ENCODE data around the gene LZTS3. TPM values are rescaled to one million over a fixed set of nuclear protein-coding genes. Genes with fewer than 3 reads are reported as not detected.

LZTS3 gene
- total and polyA plus RNA-seq, 3 experiments from 2014 or later, result 0.35 to 1.0 (median 0.97) TPM

DNA sequence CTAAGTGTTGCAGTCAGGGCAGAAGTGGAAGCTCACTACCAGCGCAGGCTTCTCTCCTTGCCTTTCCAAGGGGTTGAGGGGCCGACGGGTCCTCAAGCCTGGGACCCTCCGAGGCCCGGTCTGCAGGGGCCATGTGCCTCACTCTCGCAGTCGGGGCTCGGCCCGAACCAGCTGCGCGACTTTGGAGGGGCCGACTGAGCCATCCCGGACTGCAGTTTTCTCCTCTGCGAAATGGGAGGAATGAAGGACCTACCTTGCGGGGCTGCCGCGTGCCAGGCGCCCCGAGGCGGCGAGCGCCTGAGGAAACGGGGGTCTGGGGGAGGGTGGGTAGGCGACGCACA, 5.6 kb downstream of the LZTS3 start:
- no peak overlapping the region for H3K27ac ChIP-seq (ENCODE audit: low read depth, low read length)
- H3K36me3 ChIP-seq (ENCODE audit: insufficient read depth, low read length), result no peaks in the 10 kb centered on the region
- H3K36me3 Mint-ChIP-seq, result no peaks in the 10 kb centered on the region
- DNase-seq, result no peak
- peaks cover 13 to 19% of the 10 kb centered on the region in 2 donors for H3K27me3 Mint-ChIP-seq
- no peaks in the 10 kb centered on the region for H3K9me3 Mint-ChIP-seq
- no peak overlapping the region for H3K4me3 ChIP-seq (ENCODE audit: low read length)
- peak overlapping the region in 1 of 7 donors; percentile 34 for H3K4me3 Mint-ChIP-seq
- no peak overlapping the region for H3K27ac Mint-ChIP-seq
- CTCF ChIA-PET, result no interaction called here
- H3K9me3 ChIP-seq (ENCODE audit: low read length), result no peaks in the 10 kb centered on the region
- POLR2A ChIA-PET, result interaction anchor here (0.5 kb wide), 1 partner anchor 31 kb away, joined by 5 read pairs; no protein-coding TSS in a partner anchor
- H3K27me3 ChIP-seq (ENCODE audit: insufficient read depth, low read length, poor library complexity, severe bottlenecking), result peaks cover 3% of the 10 kb centered on the region
- H3K4me1 Mint-ChIP-seq, result peaks cover 4 to 15% (median 6%) of the 10 kb centered on the region in 3 donors
- H3K4me1 ChIP-seq (ENCODE audit: insufficient read depth, low read length), result peaks cover 4% of the 10 kb centered on the region

- Histone ChIP-seq H3K27ac (ENCODE audit: low read depth, low read length) (no peak overlapping the region), H3K9me3 (ENCODE audit: low read length) (no peaks in the 10 kb centered on the region), H3K4me3 (ENCODE audit: low read length) (no peak overlapping the region), H3K36me3 (ENCODE audit: insufficient read depth, low read length) (no peaks in the 10 kb centered on the region), H3K4me1 (ENCODE audit: insufficient read depth, low read length) (no peaks in the 10 kb centered on the region), H3K27me3 (ENCODE audit: insufficient read depth, low read length, poor library complexity, severe bottlenecking) (peaks cover 3% of the 10 kb centered on the region)
- Mint-ChIP-seq H3K27ac (no peak overlapping the region), H3K4me3 (no peak overlapping the region), H3K27me3 (peaks cover 13 to 16% of the 10 kb centered on the region in 2 donors), H3K36me3 (no peaks in the 10 kb centered on the region), H3K4me1 (peaks cover 0 to 8% (median 2%) of the 10 kb centered on the region in 3 donors), H3K9me3 (no peaks in the 10 kb centered on the region)
- POLR2A ChIA-PET, result no interaction called here
- CTCF ChIA-PET, result no interaction called here
- DNase-seq, result no peak
Observed at GRCh38 chr20:3166913-3167342, 6.4 kb downstream of the LZTS3 start.

DNA sequence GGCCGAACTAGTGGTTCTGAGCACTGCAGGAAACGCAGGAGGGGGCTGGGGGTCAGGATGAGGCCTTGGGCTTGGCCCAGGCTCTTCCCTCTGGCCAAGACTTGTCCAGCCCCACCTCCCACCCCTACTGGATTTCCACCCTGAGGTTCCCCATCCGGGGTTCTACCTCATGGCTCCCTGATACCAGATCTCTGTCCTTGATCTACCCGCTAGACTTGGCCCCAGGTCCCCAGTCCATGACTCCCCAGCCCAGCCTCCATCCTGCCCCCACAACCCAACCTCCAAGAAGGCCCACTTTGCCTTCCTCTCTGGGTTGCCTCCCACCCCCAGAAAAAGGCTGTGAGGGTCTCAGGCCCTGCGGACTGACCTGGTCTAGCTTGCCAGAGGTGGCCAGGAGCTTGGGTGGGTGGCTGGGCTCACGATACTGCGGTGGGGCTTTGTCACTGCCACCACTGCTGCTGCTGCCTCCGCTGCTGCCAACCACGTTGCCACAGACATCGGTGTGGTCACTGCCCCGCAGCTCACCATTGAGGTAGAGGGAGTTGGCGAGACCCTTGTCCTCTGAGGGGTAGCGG, 6.9 kb downstream of the LZTS3 start:
- Mint-ChIP-seq H3K36me3 (no peaks in the 10 kb centered on the region), H3K4me1 (peaks cover 0 to 8% (median 2%) of the 10 kb centered on the region in 3 donors), H3K4me3 (peak overlapping the region in 1 of 7 donors; percentile 37), H3K27me3 (peaks cover 13 to 14% of the 10 kb centered on the region in 2 donors), H3K9me3 (no peaks in the 10 kb centered on the region), H3K27ac (no peak overlapping the region)
- no peak for DNase-seq
- H3K27me3 ChIP-seq (ENCODE audit: insufficient read depth, low read length, poor library complexity, severe bottlenecking), result peaks cover 3% of the 10 kb centered on the region
- H3K4me3 ChIP-seq (ENCODE audit: low read length), result no peak overlapping the region
- no peaks in the 10 kb centered on the region for H3K36me3 ChIP-seq (ENCODE audit: insufficient read depth, low read length)
- H3K9me3 ChIP-seq (ENCODE audit: low read length), result no peaks in the 10 kb centered on the region
- H3K4me1 ChIP-seq (ENCODE audit: insufficient read depth, low read length), result no peaks in the 10 kb centered on the region
- POLR2A ChIA-PET, result no interaction called here
- H3K27ac ChIP-seq (ENCODE audit: low read depth, low read length), result no peak overlapping the region
- CTCF ChIA-PET, result no interaction called here

- no peaks in the 10 kb centered on the region for H3K36me3 ChIP-seq (ENCODE audit: insufficient read depth, low read length)
- ChIA-PET CTCF (no interaction called here), POLR2A (no interaction called here)
- Mint-ChIP-seq H3K9me3 (no peaks in the 10 kb centered on the region), H3K27me3 (peaks cover 13 to 14% of the 10 kb centered on the region in 2 donors), H3K36me3 (no peaks in the 10 kb centered on the region), H3K4me1 (peaks cover 0 to 8% (median 2%) of the 10 kb centered on the region in 3 donors), H3K27ac (no peak overlapping the region), H3K4me3 (no peak overlapping the region)
- no peaks in the 10 kb centered on the region for H3K9me3 ChIP-seq (ENCODE audit: low read length)
- no peak for DNase-seq
- peaks cover 3% of the 10 kb centered on the region for H3K27me3 ChIP-seq (ENCODE audit: insufficient read depth, low read length, poor library complexity, severe bottlenecking)
- no peak overlapping the region for H3K27ac ChIP-seq (ENCODE audit: low read depth, low read length)
- H3K4me1 ChIP-seq (ENCODE audit: insufficient read depth, low read length), result no peaks in the 10 kb centered on the region
- no peak overlapping the region for H3K4me3 ChIP-seq (ENCODE audit: low read length)
Observed at GRCh38 chr20:3165473-3166337, 7.6 kb downstream of the LZTS3 start.

DNA sequence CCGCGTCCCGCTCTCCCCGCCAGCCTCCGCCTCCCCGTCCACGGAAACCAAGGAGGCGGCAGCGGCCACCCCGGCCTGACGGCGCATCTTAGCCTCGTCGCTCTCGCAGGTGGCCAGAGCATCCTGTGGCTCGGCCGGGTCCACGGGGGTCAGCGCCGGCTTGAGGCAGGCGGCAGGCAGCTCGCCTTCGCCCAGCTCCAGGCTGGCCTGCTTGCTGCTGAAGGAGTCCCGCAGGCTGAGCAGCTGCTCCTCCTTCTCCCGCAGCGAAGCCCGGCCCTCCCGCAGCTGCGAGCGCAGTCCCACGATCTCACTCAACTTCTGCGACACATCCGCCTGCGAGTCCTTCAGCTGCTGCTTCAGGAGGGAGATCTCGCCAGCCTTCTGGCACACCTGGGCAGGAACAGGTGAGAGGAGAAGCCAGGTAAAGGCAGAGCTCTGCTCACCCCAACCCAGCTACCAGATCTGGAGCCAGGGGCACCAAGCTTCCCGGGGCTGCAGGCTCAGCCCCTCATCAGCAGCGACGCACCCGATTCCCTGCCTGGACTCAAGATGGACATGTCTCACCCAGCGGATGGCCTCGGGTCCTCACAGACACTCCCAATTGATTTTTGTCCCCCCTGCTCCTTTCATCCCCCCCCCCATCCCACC, 8.5 kb downstream of the LZTS3 start:
- POLR2A ChIA-PET, result interaction anchor here (0.5 kb wide), 1 partner anchor 11 kb away, joined by 3 read pairs; no protein-coding TSS in a partner anchor
- no peak overlapping the region for H3K4me3 Mint-ChIP-seq
- Histone ChIP-seq H3K4me1 (ENCODE audit: insufficient read depth, low read length) (no peaks in the 10 kb centered on the region), H3K4me3 (ENCODE audit: low read length) (no peak overlapping the region), H3K36me3 (ENCODE audit: insufficient read depth, low read length) (no peaks in the 10 kb centered on the region), H3K9me3 (ENCODE audit: low read length) (no peaks in the 10 kb centered on the region), H3K27ac (ENCODE audit: low read depth, low read length) (no peak overlapping the region), H3K27me3 (ENCODE audit: insufficient read depth, low read length, poor library complexity, severe bottlenecking) (peaks cover 3% of the 10 kb centered on the region)
- DNase-seq, result no peak
- no peak overlapping the region for H3K27ac Mint-ChIP-seq
- H3K4me1 Mint-ChIP-seq, result peaks cover 2 to 12% (median 4%) of the 10 kb centered on the region in 3 donors
- no peaks in the 10 kb centered on the region for H3K36me3 Mint-ChIP-seq
- CTCF ChIA-PET, result interaction anchor here (0.8 to 1.2 kb wide), 2 partner anchors 14 to 16 kb away, joined by 3 to 4 read pairs; no protein-coding TSS in a partner anchor
- H3K27me3 Mint-ChIP-seq, result peaks cover 13 to 14% of the 10 kb centered on the region in 2 donors
- no peaks in the 10 kb centered on the region for H3K9me3 Mint-ChIP-seq

DNA sequence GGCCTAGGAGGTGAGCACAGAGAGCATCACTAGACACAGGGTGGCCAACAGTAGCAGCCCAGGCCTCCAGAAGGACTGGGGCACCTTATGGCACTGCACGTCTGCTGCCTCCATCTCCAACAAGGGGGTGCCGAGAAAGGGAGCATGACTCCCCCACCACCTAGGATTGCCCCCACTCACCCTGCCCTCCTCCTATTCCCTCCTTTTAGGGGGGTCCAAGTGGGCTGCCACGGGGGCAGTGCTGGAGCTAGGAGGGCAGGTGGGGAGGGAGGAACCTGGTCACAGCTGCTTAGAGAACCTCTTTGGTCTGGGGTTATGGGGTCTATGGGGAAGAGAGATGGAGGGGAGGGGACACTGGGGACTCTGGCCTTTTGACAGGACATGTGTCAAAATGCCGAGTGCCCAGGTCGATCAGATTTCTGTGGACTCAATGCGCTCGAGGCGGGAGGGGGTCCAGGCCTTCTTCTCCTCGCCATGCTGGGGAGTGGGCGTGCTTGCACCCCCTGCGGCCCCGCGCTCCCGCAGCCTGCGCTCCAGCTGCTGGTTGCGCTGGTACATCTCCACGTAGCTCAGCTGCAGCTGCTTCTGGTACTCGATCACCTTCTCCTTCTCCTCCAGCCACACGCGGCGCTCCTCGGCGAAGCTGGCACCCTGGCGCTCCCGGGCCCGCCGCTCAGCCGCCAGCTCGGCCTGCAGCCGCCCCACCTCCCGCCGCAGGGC, 9.1 kb downstream of the LZTS3 start:
- H3K9me3 ChIP-seq (ENCODE audit: low read length), result no peaks in the 10 kb centered on the region

DNA sequence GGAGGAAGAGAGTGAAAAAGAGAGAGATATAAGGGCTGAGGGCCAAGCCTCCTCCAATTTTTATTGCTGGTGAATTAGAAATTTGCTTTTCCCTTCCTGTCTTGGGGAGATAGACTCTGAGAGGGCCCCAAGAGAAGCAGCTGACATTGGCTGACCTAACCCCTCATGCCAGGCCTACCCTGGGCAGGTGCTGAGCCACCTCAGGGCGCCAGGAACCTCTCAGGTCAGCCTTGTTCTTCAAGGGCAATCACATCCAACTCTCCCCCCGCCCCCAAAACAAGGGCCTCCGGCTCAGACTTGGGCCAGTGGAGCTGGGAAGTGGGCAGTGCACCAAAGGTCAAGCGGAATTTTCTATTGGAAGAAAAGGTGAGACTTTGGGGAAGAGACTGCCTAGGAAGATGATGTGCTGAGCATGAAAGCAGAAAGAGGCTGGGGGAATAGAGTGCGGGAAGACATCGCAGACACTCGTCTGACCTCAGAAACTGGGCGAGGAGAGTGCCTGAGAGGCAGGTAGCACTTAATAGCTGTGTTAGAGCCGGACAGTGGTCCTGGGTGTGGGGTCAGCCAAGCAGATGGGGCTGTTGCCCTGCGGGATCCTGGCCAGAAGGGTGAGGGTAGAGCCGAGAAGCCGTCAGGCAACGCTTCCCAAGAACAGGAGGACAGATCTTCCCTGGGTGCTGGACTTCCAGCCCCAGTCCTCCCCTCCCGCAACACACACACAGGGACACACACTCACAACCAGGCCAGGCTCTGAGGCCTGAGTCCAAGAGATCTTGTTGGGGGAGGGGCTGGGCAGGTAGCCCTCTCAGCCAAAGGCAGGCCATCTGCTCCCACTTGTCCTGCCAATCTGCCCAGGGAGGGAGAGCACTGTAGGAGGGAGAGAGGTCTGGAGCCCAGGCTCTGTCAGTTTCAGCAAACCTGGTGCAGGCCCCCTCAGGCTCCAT, 10.0 kb downstream of the LZTS3 start:
- ChIA-PET POLR2A (no interaction called here), CTCF (interaction anchor here (2.6 kb wide), 1 partner anchor 8 kb away, joined by 9 read pairs; no protein-coding TSS in a partner anchor)
- H3K4me1 ChIP-seq (ENCODE audit: insufficient read depth, low read length), result peaks cover 6% of the 10 kb centered on the region
- no peaks in the 10 kb centered on the region for H3K9me3 Mint-ChIP-seq
- H3K4me3 ChIP-seq (ENCODE audit: low read length), result no peak overlapping the region
- no peaks in the 10 kb centered on the region for H3K9me3 ChIP-seq (ENCODE audit: low read length)
- peaks cover 11 to 20% (median 17%) of the 10 kb centered on the region in 3 donors for H3K4me1 Mint-ChIP-seq
- H3K27me3 Mint-ChIP-seq, result peaks cover 2% of the 10 kb centered on the region in 2 donors
- H3K36me3 ChIP-seq (ENCODE audit: insufficient read depth, low read length), result no peaks in the 10 kb centered on the region
- H3K27ac Mint-ChIP-seq, result peak overlapping the region in 1 of 8 donors; percentile 59
- peak overlapping the region in 2 of 7 donors; percentile 18 to 28 for H3K4me3 Mint-ChIP-seq
- DNase-seq, result no peak
- H3K27ac ChIP-seq (ENCODE audit: low read depth, low read length), result no peak overlapping the region
- H3K27me3 ChIP-seq (ENCODE audit: insufficient read depth, low read length, poor library complexity, severe bottlenecking), result peaks cover 3% of the 10 kb centered on the region
- H3K36me3 Mint-ChIP-seq, result peaks cover 0 to 9% (median 0%) of the 10 kb centered on the region in 3 donors

More for the DNA sequence above, 9.1 kb downstream of the LZTS3 start:
- H3K27me3 Mint-ChIP-seq, result peaks cover 9 to 10% of the 10 kb centered on the region in 2 donors
- no peak overlapping the region for H3K27ac Mint-ChIP-seq
- CTCF ChIA-PET, result interaction anchor here (0.8 to 1.2 kb wide), 2 partner anchors 15 to 16 kb away, joined by 3 to 4 read pairs; no protein-coding TSS in a partner anchor
- H3K4me3 Mint-ChIP-seq, result no peak overlapping the region
- Histone ChIP-seq H3K4me1 (ENCODE audit: insufficient read depth, low read length) (no peaks in the 10 kb centered on the region), H3K36me3 (ENCODE audit: insufficient read depth, low read length) (no peaks in the 10 kb centered on the region), H3K4me3 (ENCODE audit: low read length) (no peak overlapping the region), H3K27ac (ENCODE audit: low read depth, low read length) (no peak overlapping the region), H3K27me3 (ENCODE audit: insufficient read depth, low read length, poor library complexity, severe bottlenecking) (peaks cover 3% of the 10 kb centered on the region)
- H3K36me3 Mint-ChIP-seq, result peaks cover 0 to 5% (median 0%) of the 10 kb centered on the region in 3 donors
- no peak for DNase-seq
- H3K4me1 Mint-ChIP-seq, result peaks cover 6 to 18% (median 8%) of the 10 kb centered on the region in 3 donors
- POLR2A ChIA-PET, result interaction anchor here (0.5 kb wide), 1 partner anchor 12 kb away, joined by 3 read pairs; no protein-coding TSS in a partner anchor
- no peaks in the 10 kb centered on the region for H3K9me3 Mint-ChIP-seq

Data from CD8-positive, alpha-beta memory T cell (primary cell).